Tibial artery (tissue), 4 donors: Measurements from ENCODE around the gene STH.

Experiments used
- DNase-seq, 2 donors: peaks; one replicate each; pipeline ENCODE4 v3.0.0-alpha.2; 2019
- H3K27ac ChIP-seq, 2 donors: fragments of 200-600 bp; sonication (generic) in 1 of 2; 1 replicate in 1 of 2; 2 replicates in 1 of 2; pipeline ENCODE4 v1.5.1; 2018 to 2019; ENCODE audit warnings: mild to moderate bottlenecking in 1 of 2
- H3K27me3 ChIP-seq, 2 donors: fragments of 200-600 bp; sonication (generic) in 1 of 2; one replicate each; pipeline versions ENCODE4 v1.5.1 to v1.6.0; 2016 to 2019
- H3K36me3 ChIP-seq, 3 donors: fragments of 200-600 bp; sonication (generic) in 2 of 3; one replicate each; pipeline ENCODE4 v1.5.1; 2016 to 2019; ENCODE audit warnings: mild to moderate bottlenecking in 2 of 3
- H3K4me1 ChIP-seq, 4 donors: fragments of 200-600 bp; sonication (generic) in 2 of 4; 1 replicate in 3 of 4; 2 replicates in 1 of 4; pipeline ENCODE4 v1.5.1; 2016 to 2019
- H3K4me3 ChIP-seq, 2 donors: fragments of 200-600 bp; sonication (generic) in 1 of 2; 1 replicate in 1 of 2; 2 replicates in 1 of 2; pipeline ENCODE4 v1.5.1; 2018 to 2019; ENCODE audit warnings: mild to moderate bottlenecking in 2 of 2
- H3K9me3 ChIP-seq, 3 donors: fragments of 200-600 bp; sonication (generic) in 1 of 3; one replicate each; pipeline ENCODE4 v1.5.1; 2016 to 2019
- CTCF ChIP-seq, 2 experiments: fragments of 200-600 bp in 1 of 2; fragments of 450-650 bp in 1 of 2; IDR thresholded peaks; one replicate each; pipeline ENCODE4 v1.5.1; 2017 to 2019; ENCODE audit warnings: antibody characterized with exemption in 2 of 2, mild to moderate bottlenecking in 1 of 2, moderate library complexity in 1 of 2
- intact Hi-C: fragments of 100-400 bp; cut with DNase I; formaldehyde crosslinking; loops from one replicate; pipeline ENCODE4 v1.15.0; 2023; ENCODE audit warnings: low total_unique reads

The STH gene

GRCh38 chr17:46030752-46031151, 31.7 kb downstream of the STH start:
- H3K4me1 ChIP-seq = no peaks in the 10 kb centered on the region
- no peak overlapping the region for H3K27ac ChIP-seq
- intact Hi-C loops = no loop called here
- no peak overlapping the region for H3K4me3 ChIP-seq
- no peak for TF ChIP-seq CTCF (IDR thresholded peaks at IDR 0.05)
- H3K27me3 ChIP-seq = no peaks in the 10 kb centered on the region
- H3K36me3 ChIP-seq = peaks cover 48 to 92% (median 61%) of the 10 kb centered on the region in 3 donors
- no peaks in the 10 kb centered on the region for H3K9me3 ChIP-seq
- DNase-seq = no peak

- Histone ChIP-seq H3K4me3 (no peak overlapping the region), H3K27ac (no peak overlapping the region), H3K4me1 (no peaks in the 10 kb centered on the region), H3K36me3 (peaks cover 48 to 92% (median 67%) of the 10 kb centered on the region in 3 donors), H3K27me3 (no peaks in the 10 kb centered on the region), H3K9me3 (no peaks in the 10 kb centered on the region)
- no peak for TF ChIP-seq CTCF (IDR thresholded peaks at IDR 0.05)
- intact Hi-C loops = no loop called here
- DNase-seq = no peak
These were observed 32.4 kb downstream of the STH start for GRCh38 chr17:46031440-46031839.

GRCh38 chr17:46031920-46032319, 32.9 kb downstream of the STH start:
- intact Hi-C loops = no loop called here
- Histone ChIP-seq H3K36me3 (peaks cover 48 to 92% (median 67%) of the 10 kb centered on the region in 3 donors), H3K4me3 (no peak overlapping the region), H3K4me1 (no peaks in the 10 kb centered on the region), H3K27me3 (no peaks in the 10 kb centered on the region), H3K9me3 (no peaks in the 10 kb centered on the region), H3K27ac (no peak overlapping the region)
- no peak for DNase-seq
- TF ChIP-seq CTCF (IDR thresholded peaks at IDR 0.05) = no peak

- no peaks in the 10 kb centered on the region for H3K4me1 ChIP-seq
- no peak overlapping the region for H3K4me3 ChIP-seq
- TF ChIP-seq CTCF (IDR thresholded peaks at IDR 0.05) = no peak
- peaks cover 56 to 96% (median 74%) of the 10 kb centered on the region in 3 donors for H3K36me3 ChIP-seq
- no peak overlapping the region for H3K27ac ChIP-seq
- no peaks in the 10 kb centered on the region for H3K27me3 ChIP-seq
- no peak for DNase-seq
- H3K9me3 ChIP-seq = no peaks in the 10 kb centered on the region
- intact Hi-C loops = no loop called here
These were observed 33.9 kb downstream of the STH start for GRCh38 chr17:46032909-46033308.

GRCh38 chr17:46033392-46033791, 34.3 kb downstream of the STH start:
- H3K27ac ChIP-seq = no peak overlapping the region
- peaks cover 61 to 97% (median 78%) of the 10 kb centered on the region in 3 donors for H3K36me3 ChIP-seq
- H3K4me1 ChIP-seq = no peaks in the 10 kb centered on the region
- no peak for DNase-seq
- intact Hi-C loops = no loop called here
- H3K27me3 ChIP-seq = no peaks in the 10 kb centered on the region
- no peak for TF ChIP-seq CTCF (IDR thresholded peaks at IDR 0.05)
- no peaks in the 10 kb centered on the region for H3K9me3 ChIP-seq
- H3K4me3 ChIP-seq = no peak overlapping the region
